ENCODE results near the gene TRAPPC1.

The TRAPPC1 gene

DNA sequence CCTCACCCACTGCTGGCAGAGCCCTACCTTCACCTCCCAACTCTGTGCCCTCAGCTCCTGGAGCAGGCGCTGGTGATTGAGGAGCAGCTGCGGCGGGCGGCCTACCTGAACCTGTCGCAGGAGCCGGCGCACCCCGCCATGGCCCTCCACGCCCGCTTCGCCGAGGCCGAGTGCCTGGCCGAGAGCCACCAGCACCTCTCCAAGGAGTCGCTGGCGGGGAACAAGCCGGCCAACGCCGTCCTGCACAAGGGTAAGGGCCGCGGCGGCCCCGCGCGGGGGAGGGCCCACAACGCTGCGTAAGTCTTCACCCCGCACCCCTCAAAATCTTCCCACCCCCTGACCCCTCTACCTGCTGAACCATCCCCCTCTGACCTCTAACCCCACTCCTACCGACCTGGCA lies 22.7 kb downstream of the TRAPPC1 start:
- Histone ChIP-seq H3K27ac (no peak overlapping the region), H3K4me3 (no peak overlapping the region)
- no peak for TF ChIP-seq CTCF (IDR thresholded peaks at IDR 0.05)
- no peak for DNase-seq (ENCODE audit: low spot score)

DNA sequence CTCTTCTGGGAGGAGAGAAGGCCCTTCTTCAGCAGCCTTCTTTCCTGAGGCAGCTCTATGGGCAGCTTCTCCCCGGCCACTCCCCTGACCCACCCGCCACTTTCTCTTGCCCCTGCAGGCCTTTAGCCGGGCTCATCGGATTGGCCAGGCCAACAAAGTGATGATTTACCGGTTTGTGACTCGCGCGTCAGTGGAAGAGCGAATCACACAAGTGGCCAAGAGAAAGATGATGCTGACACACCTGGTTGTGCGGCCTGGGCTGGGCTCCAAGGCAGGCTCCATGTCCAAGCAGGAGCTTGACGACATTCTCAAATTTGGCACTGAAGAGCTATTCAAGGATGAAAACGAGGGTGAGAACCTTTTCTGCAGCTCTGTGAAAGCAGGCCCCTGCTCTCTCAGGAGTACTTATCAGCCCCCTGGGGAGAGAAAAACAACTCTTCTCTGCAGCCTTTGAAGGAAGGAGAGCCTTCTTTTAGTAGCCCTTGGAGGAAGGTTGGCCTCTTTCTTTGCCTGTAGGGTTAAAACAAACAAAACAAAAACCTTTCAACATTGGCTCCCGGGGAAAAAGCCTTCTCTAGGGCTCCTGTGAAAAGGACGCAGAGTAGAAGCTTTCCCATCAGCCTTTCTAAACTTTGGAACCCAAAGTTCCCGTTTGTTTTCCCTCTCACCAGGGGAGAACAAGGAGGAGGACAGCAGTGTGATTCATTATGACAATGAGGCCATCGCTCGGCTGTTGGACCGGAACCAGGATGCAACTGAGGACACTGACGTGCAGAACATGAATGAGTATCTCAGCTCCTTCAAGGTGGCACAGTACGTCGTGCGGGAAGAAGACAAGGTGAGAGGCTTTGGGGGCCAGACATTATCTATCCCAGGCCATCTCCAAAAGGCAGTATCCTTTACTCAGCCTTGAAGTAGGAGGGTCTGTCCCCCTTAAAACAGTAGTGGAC lies 28.3 kb downstream of the TRAPPC1 start:
- no peak overlapping the region for H3K4me3 ChIP-seq
- no peak overlapping the region for H3K27ac ChIP-seq
- no peak for DNase-seq (ENCODE audit: low spot score)
- no peak for TF ChIP-seq CTCF (IDR thresholded peaks at IDR 0.05)

DNA sequence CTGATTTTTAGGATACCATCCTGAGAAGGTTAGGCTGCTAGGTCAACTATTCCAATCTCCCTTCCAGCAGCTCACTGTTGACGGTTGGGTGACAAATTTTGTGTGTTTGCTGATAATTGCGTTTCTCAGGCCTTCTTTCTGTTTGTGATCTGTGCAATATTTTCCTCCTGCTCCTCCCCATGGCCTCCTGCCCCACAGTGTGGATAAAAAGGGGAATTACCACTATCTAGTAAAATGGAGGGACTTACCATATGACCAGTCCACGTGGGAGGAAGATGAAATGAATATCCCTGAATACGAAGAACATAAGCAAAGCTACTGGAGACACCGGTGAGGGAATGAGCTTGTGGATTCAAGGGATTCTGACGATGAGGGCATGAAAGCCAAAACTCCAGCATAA lies 34.0 kb downstream of the TRAPPC1 start:
- no peak for TF ChIP-seq CTCF (IDR thresholded peaks at IDR 0.05)
- Histone ChIP-seq H3K27ac (no peak overlapping the region), H3K4me3 (no peak overlapping the region)
- DNase-seq (ENCODE audit: low spot score): peak; percentile 60

- DNase-seq (ENCODE audit: low spot score): peak; percentile 43
- TF ChIP-seq CTCF (IDR thresholded peaks at IDR 0.05): no peak
- Histone ChIP-seq H3K4me3 (no peak overlapping the region), H3K27ac (no peak overlapping the region)
These were observed 34.7 kb downstream of the TRAPPC1 start for GRCh38 chr17:7897090-7897489.

GRCh38 chr17:7894866-7895265 lies 36.9 kb downstream of the TRAPPC1 start:
- peak; percentile 3 for DNase-seq (ENCODE audit: low spot score)

DNA sequence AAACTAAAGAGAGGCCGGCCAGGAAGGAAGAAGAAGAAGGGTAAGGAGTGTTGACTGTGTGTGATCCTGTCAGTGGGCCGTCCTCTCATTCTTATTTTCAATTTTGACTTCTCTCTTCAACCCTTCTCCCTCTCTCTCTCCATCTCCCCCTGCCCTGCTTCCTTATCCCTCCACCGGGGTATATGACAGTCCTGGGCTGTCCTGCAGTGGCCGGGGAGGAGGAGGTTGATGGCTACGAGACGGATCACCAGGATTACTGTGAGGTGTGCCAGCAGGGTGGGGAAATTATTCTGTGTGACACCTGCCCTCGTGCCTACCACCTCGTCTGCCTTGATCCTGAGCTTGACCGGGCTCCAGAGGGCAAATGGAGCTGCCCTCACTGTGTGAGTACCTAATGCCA lies 37.5 kb downstream of the TRAPPC1 start:
- peak; percentile 40 for DNase-seq (ENCODE audit: low spot score)
- Histone ChIP-seq H3K27ac (no peak overlapping the region), H3K4me3 (no peak overlapping the region)
- TF ChIP-seq CTCF (IDR thresholded peaks at IDR 0.05): no peak

More at GRCh38 chr17:7894866-7895265, 36.9 kb downstream of the TRAPPC1 start:
- Histone ChIP-seq H3K4me3 (no peak overlapping the region), H3K27ac (no peak overlapping the region)
- no peak for TF ChIP-seq CTCF (IDR thresholded peaks at IDR 0.05)

Measured in coronary artery (tissue), 2 donors.